K562 (cell line): ENCODE data around the gene NOCT.

Experiments
- CHD1 ChIP-seq: fragments of 200-600 bp; sonication (generic); IDR thresholded peaks from one replicate; pipeline ENCODE4 v1.6.1; 2012; ENCODE audit warnings: mild to moderate bottlenecking, moderate library complexity, low read length, inconsistent platforms
- CREB1 ChIP-seq, 2 experiments: sonication (generic) in 1 of 2; formaldehyde crosslinking in 1 of 2; IDR thresholded peaks; 2 replicates each; pipeline versions ENCODE4 v1.6.1 to v1.8.0; 2012 to 2022; ENCODE audit warnings: inconsistent platforms in 1 of 2, mild to moderate bottlenecking in 1 of 2, missing genetic modification reagents in 1 of 2, moderate library complexity in 1 of 2
- MXI1 ChIP-seq: IDR thresholded peaks from 2 replicates; pipeline ENCODE4 v1.6.1; 2011; ENCODE audit warnings: low read depth, mild to moderate bottlenecking, improper control_type of control experiment, low read length
- MYC ChIP-seq, 2 experiments: fragments of 250-450 bp in 1 of 2; sonication (Bioruptor Pico) in 1 of 2; IDR thresholded peaks; 2 replicates each; pipeline versions ENCODE4 v1.5.1 to v1.6.1; 2012 to 2021; ENCODE audit warnings: low read depth in 2 of 2, borderline replicate concordance in 1 of 2, improper control_type of control experiment in 1 of 2, low read length in 1 of 2, mild to moderate bottlenecking in 1 of 2, moderate library complexity in 1 of 2
- RAD21 ChIP-seq, 2 experiments: fragments of 250-450 bp in 1 of 2; fragments of 450-650 bp in 1 of 2; sonication (Bioruptor Pico) in 1 of 2; formaldehyde crosslinking in 1 of 2; IDR thresholded peaks in 1 of 2; conservative IDR thresholded peaks in 1 of 2; 2 replicates each; pipeline versions ENCODE4 v1.4.0 to v1.8.0; 2020 to 2022; ENCODE audit warnings: mild to moderate bottlenecking in 2 of 2, moderate library complexity in 1 of 2
- TCF7 ChIP-seq: sonication (generic); IDR thresholded peaks from 2 replicates; pipeline ENCODE4 v1.6.1; 2016; ENCODE audit warnings: antibody characterized with exemption, borderline replicate concordance
- TEAD4 ChIP-seq, 2 experiments: sonication (generic) in 1 of 2; formaldehyde crosslinking in 1 of 2; IDR thresholded peaks; 2 replicates each; pipeline versions ENCODE4 v1.6.1 to v1.8.0; 2012 to 2022; ENCODE audit warnings: borderline replicate concordance in 1 of 2, inconsistent platforms in 1 of 2, low read length in 1 of 2, mild to moderate bottlenecking in 1 of 2, missing genetic modification reagents in 1 of 2
- ZNF354B ChIP-seq: fragments of 250-450 bp; sonication (Bioruptor Pico); IDR thresholded peaks from 2 replicates; pipeline ENCODE4 v1.4.0; 2020
- TF ChIP-seq, protein P1 (sequence below): sonication (generic); formaldehyde crosslinking; IDR thresholded peaks from 2 replicates; pipeline ENCODE4 v1.8.1; 2023; ENCODE audit warnings: mild to moderate bottlenecking, missing genetic modification reagents
- TF ChIP-seq, protein P2 (sequence below): sonication (generic); formaldehyde crosslinking; IDR thresholded peaks from 2 replicates; pipeline ENCODE4 v1.8.0; 2023; ENCODE audit warnings: missing genetic modification reagents, mild to moderate bottlenecking, borderline replicate concordance
- TF ChIP-seq, protein P3 (sequence below), 3 experiments: IDR thresholded peaks in 2 of 3; conservative IDR thresholded peaks in 1 of 3; 2 replicates each; pipeline ENCODE4 v1.5.1; 2011 to 2012; ENCODE audit warnings: low read length in 3 of 3, mild to moderate bottlenecking in 3 of 3, control low read depth in 2 of 3, improper control_type of control experiment in 1 of 3, inconsistent platforms in 1 of 3, low read depth in 1 of 3, mixed read lengths in 1 of 3, moderate library complexity in 1 of 3; ENCODE audit not compliant: insufficient read depth in 2 of 3
- TF ChIP-seq, protein P4 (sequence below): sonication (generic); formaldehyde crosslinking; IDR thresholded peaks from 2 replicates; pipeline ENCODE4 v1.8.0; 2022; ENCODE audit warnings: missing genetic modification reagents, mild to moderate bottlenecking, borderline replicate concordance

DNA sequence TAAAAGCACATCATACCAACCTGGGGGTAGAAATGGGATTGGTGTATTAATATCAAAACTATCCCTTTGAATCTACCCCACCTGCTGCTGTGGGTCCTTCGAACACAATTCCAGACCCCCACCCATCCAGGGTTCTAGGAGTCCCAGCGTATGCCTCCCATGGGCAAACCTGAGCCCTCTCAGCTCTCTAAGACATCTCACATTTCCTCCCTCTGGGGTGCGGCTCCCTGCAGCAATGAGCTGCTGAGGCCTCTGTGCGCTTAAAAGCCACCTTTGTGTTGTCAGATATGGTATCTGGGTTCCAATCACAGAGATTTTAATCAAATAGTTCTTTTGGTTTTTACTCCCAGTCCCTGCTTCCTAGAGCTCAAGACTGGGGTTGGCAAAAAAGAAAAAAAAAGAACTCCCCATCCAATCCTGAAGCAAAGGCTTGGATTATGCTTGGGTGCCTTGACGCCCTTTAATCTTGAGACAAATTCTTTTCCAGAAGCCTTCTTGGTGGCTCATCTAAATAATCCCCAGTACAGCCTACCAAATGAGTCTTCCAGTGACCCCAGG lies 37.5 kb upstream of the NOCT start:
- TF ChIP-seq ZNF354B (CRISPR knock-in tag) (no peak), CREB1 (IDR thresholded peaks at IDR 0.05) (no peak), CREB1 (CRISPR knock-in tag; IDR thresholded peaks at IDR 0.05) (no peak), CHD1 (no peak), MYC (IDR thresholded peaks at IDR 0.05; ENCODE audit: low read depth, low read length) (no peak), MYC (CRISPR knock-in tag; IDR thresholded peaks at IDR 0.05; ENCODE audit: borderline replicate concordance, low read depth) (no peak), RAD21 (CRISPR knock-in tag; conservative IDR thresholded peaks at IDR 0.05 in 1 of 2, IDR thresholded peaks at IDR 0.05 in 1 of 2) (no peak), TEAD4 (IDR thresholded peaks at IDR 0.05; ENCODE audit: low read length) (no peak), TEAD4 (CRISPR knock-in tag; IDR thresholded peaks at IDR 0.05; ENCODE audit: borderline replicate concordance) (no peak), MXI1 (no peak), TCF7 (no peak)
- TF ChIP-seq, protein P1, sequence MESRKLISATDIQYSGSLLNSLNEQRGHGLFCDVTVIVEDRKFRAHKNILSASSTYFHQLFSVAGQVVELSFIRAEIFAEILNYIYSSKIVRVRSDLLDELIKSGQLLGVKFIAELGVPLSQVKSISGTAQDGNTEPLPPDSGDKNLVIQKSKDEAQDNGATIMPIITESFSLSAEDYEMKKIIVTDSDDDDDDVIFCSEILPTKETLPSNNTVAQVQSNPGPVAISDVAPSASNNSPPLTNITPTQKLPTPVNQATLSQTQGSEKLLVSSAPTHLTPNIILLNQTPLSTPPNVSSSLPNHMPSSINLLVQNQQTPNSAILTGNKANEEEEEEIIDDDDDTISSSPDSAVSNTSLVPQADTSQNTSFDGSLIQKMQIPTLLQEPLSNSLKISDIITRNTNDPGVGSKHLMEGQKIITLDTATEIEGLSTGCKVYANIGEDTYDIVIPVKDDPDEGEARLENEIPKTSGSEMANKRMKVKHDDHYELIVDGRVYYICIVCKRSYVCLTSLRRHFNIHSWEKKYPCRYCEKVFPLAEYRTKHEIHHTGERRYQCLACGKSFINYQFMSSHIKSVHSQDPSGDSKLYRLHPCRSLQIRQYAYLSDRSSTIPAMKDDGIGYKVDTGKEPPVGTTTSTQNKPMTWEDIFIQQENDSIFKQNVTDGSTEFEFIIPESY = no peak
- TF ChIP-seq, protein P2, sequence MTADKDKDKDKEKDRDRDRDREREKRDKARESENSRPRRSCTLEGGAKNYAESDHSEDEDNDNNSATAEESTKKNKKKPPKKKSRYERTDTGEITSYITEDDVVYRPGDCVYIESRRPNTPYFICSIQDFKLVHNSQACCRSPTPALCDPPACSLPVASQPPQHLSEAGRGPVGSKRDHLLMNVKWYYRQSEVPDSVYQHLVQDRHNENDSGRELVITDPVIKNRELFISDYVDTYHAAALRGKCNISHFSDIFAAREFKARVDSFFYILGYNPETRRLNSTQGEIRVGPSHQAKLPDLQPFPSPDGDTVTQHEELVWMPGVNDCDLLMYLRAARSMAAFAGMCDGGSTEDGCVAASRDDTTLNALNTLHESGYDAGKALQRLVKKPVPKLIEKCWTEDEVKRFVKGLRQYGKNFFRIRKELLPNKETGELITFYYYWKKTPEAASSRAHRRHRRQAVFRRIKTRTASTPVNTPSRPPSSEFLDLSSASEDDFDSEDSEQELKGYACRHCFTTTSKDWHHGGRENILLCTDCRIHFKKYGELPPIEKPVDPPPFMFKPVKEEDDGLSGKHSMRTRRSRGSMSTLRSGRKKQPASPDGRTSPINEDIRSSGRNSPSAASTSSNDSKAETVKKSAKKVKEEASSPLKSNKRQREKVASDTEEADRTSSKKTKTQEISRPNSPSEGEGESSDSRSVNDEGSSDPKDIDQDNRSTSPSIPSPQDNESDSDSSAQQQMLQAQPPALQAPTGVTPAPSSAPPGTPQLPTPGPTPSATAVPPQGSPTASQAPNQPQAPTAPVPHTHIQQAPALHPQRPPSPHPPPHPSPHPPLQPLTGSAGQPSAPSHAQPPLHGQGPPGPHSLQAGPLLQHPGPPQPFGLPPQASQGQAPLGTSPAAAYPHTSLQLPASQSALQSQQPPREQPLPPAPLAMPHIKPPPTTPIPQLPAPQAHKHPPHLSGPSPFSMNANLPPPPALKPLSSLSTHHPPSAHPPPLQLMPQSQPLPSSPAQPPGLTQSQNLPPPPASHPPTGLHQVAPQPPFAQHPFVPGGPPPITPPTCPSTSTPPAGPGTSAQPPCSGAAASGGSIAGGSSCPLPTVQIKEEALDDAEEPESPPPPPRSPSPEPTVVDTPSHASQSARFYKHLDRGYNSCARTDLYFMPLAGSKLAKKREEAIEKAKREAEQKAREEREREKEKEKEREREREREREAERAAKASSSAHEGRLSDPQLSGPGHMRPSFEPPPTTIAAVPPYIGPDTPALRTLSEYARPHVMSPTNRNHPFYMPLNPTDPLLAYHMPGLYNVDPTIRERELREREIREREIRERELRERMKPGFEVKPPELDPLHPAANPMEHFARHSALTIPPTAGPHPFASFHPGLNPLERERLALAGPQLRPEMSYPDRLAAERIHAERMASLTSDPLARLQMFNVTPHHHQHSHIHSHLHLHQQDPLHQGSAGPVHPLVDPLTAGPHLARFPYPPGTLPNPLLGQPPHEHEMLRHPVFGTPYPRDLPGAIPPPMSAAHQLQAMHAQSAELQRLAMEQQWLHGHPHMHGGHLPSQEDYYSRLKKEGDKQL (CRISPR knock-in tag) = no peak
- TF ChIP-seq, protein P3, sequence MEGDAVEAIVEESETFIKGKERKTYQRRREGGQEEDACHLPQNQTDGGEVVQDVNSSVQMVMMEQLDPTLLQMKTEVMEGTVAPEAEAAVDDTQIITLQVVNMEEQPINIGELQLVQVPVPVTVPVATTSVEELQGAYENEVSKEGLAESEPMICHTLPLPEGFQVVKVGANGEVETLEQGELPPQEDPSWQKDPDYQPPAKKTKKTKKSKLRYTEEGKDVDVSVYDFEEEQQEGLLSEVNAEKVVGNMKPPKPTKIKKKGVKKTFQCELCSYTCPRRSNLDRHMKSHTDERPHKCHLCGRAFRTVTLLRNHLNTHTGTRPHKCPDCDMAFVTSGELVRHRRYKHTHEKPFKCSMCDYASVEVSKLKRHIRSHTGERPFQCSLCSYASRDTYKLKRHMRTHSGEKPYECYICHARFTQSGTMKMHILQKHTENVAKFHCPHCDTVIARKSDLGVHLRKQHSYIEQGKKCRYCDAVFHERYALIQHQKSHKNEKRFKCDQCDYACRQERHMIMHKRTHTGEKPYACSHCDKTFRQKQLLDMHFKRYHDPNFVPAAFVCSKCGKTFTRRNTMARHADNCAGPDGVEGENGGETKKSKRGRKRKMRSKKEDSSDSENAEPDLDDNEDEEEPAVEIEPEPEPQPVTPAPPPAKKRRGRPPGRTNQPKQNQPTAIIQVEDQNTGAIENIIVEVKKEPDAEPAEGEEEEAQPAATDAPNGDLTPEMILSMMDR (IDR thresholded peaks at IDR 0.05 in 2 of 3, conservative IDR thresholded peaks at IDR 0.05 in 1 of 3; ENCODE audit: insufficient read depth in 2 of 3, low read depth in 1 of 3, low read length in 3 of 3) = no peak
- TF ChIP-seq, protein P4, sequence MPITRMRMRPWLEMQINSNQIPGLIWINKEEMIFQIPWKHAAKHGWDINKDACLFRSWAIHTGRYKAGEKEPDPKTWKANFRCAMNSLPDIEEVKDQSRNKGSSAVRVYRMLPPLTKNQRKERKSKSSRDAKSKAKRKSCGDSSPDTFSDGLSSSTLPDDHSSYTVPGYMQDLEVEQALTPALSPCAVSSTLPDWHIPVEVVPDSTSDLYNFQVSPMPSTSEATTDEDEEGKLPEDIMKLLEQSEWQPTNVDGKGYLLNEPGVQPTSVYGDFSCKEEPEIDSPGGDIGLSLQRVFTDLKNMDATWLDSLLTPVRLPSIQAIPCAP (CRISPR knock-in tag) = no peak
